ENCODE data around the gene SND1. TPM values are rescaled to one million over a fixed set of nuclear protein-coding genes. Genes with fewer than 3 reads are reported as not detected.

The SND1 gene
- total RNA-seq, 1 experiment from 2014 or later, result 218 TPM

- no peak overlapping the region for H3K9ac ChIP-seq (ENCODE audit: extremely low read depth, insufficient read length, low read length)
- H3K27me3 Mint-ChIP-seq (ENCODE audit: low read depth), result no peaks in the 10 kb centered on the region; the same call in 1 of the 2 replicates
- H3K27ac Mint-ChIP-seq, result no peak overlapping the region
- peaks cover 27 to 30% (median 29%) of the 10 kb centered on the region in 3 experiments for H3K36me3 Mint-ChIP-seq (ENCODE audit: insufficient read depth in 1 of 3, low read depth in 3 of 3)
- H2BK12ac ChIP-seq (ENCODE audit: insufficient read length, low read depth, low read length), result no peak overlapping the region
- no peaks in the 10 kb centered on the region for H3K79me1 ChIP-seq (ENCODE audit: insufficient read depth, low read depth, low read length, poor library complexity, severe bottlenecking)
- no peak overlapping the region for H3K56ac ChIP-seq (ENCODE audit: insufficient read length, low read depth, low read length)
- no peak overlapping the region for H2BK20ac ChIP-seq (ENCODE audit: low read depth, low read length, poor library complexity, severe bottlenecking)
- H2AFZ ChIP-seq (ENCODE audit: low read length), result no peak overlapping the region
- no peaks in the 10 kb centered on the region for H3K9me3 Mint-ChIP-seq
- no peaks in the 10 kb centered on the region for H3K79me2 ChIP-seq (ENCODE audit: insufficient read depth, low read length)
- H4K8ac ChIP-seq (replicated peaks; ENCODE audit: insufficient read length, low read depth, low read length), result no peak overlapping the region
- no peak overlapping the region for H4K91ac ChIP-seq (ENCODE audit: insufficient read length, low read depth, low read length)
- no CpG with 5 or more reads among the region's 3 CpGs for WGBS (ENCODE audit: extremely low coverage, insufficient read length, low lambda C conversion rate)
- no peak overlapping the region for H3T11ph ChIP-seq (ENCODE audit: low read length)
- H3K18ac ChIP-seq (ENCODE audit: insufficient read length, low read depth, low read length), result no peak overlapping the region
- no peak overlapping the region for H2BK120ac ChIP-seq (ENCODE audit: low read depth, low read length, poor library complexity, severe bottlenecking)
- no peaks in the 10 kb centered on the region for H3K27me3 ChIP-seq (ENCODE audit: insufficient read depth, low read length)
- H3K4me2 ChIP-seq (ENCODE audit: insufficient read depth, insufficient read length, low read length), result no peak overlapping the region
- H3K27ac ChIP-seq (ENCODE audit: insufficient read length, low read depth, low read length), result no peak overlapping the region
- H3K14ac ChIP-seq (ENCODE audit: insufficient read depth, low read length), result no peak overlapping the region
- H4K5ac ChIP-seq (ENCODE audit: insufficient read length, low read depth, low read length), result no peak overlapping the region
- H3K4ac ChIP-seq (ENCODE audit: low read depth, low read length), result no peak overlapping the region
- no peak overlapping the region for H2BK15ac ChIP-seq (ENCODE audit: low read depth, low read length)
- H3K4me3 Mint-ChIP-seq, result no peak overlapping the region
- DNase-seq, result no peak
- no peaks in the 10 kb centered on the region for H3K23me2 ChIP-seq (ENCODE audit: insufficient read length, low read depth, low read length, poor library complexity, severe bottlenecking)
- no peaks in the 10 kb centered on the region for H3K9me3 ChIP-seq (ENCODE audit: control insufficient read depth, low read depth, low read length)
- H3K4me1 ChIP-seq (ENCODE audit: insufficient read depth, low read length), result peaks cover 2% of the 10 kb centered on the region; the same call in 1 of the 2 replicates
- H3K4me1 Mint-ChIP-seq, result peaks cover 10% of the 10 kb centered on the region in 2 experiments
- no peak overlapping the region for H2BK5ac ChIP-seq (ENCODE audit: insufficient read length, low read length)
- H3K23ac ChIP-seq (ENCODE audit: insufficient read length, low read depth, low read length), result no peak overlapping the region
- H2AK5ac ChIP-seq (ENCODE audit: insufficient read length, low read length), result no peak overlapping the region
- TF ChIP-seq, protein P1, sequence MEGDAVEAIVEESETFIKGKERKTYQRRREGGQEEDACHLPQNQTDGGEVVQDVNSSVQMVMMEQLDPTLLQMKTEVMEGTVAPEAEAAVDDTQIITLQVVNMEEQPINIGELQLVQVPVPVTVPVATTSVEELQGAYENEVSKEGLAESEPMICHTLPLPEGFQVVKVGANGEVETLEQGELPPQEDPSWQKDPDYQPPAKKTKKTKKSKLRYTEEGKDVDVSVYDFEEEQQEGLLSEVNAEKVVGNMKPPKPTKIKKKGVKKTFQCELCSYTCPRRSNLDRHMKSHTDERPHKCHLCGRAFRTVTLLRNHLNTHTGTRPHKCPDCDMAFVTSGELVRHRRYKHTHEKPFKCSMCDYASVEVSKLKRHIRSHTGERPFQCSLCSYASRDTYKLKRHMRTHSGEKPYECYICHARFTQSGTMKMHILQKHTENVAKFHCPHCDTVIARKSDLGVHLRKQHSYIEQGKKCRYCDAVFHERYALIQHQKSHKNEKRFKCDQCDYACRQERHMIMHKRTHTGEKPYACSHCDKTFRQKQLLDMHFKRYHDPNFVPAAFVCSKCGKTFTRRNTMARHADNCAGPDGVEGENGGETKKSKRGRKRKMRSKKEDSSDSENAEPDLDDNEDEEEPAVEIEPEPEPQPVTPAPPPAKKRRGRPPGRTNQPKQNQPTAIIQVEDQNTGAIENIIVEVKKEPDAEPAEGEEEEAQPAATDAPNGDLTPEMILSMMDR (conservative IDR thresholded peaks at IDR 0.05), result no peak
- no peaks in the 10 kb centered on the region for H4K20me1 ChIP-seq (ENCODE audit: control insufficient read depth, insufficient read depth, insufficient read length)
Observed at GRCh38 chr7:127928222-127928621, 276.2 kb downstream of the SND1 start.

All from H9 (cell line).